Activated naive CD8-positive, alpha-beta T cell treated with anti-CD3 and anti-CD28 coated beads, Interleukin-2, amount 10 ng/mL, durations not matched to agents 7 days and 5 days (primary cell): ENCODE results near the gene ADAMTS16. TPM values are rescaled to one million over a fixed set of nuclear protein-coding genes. Genes with fewer than 3 reads are reported as not detected.

Experiments used
- ATAC-seq: fragments of 150-1000 bp; cut with Tn5 transposase; one replicate; pipeline ENCODE4 v1.10.0; 2021; ENCODE audit warnings: low read depth, moderate library complexity
- POLR2A ChIA-PET: fragments of 350-600 bp; sonication (Branson Sonifier 250); formaldehyde crosslinking; loops from one replicate; lab custom pipeline; 2021; ENCODE audit warnings: antibody characterized with exemption; lab: Charles Lee
- DNase-seq: peaks from one replicate; pipeline ENCODE4 v3.0.0; 2021
- H3K27ac Mint-ChIP-seq: one replicate; pipeline ENCODE4 v1.8.0; 2022; ENCODE audit warnings: mild to moderate bottlenecking, mixed read lengths
- H3K27me3 Mint-ChIP-seq: one replicate; pipeline ENCODE4 v1.8.0; 2022; ENCODE audit warnings: mild to moderate bottlenecking, moderate library complexity, mixed read lengths
- H3K36me3 Mint-ChIP-seq: one replicate; pipeline ENCODE4 v1.8.0; 2021; ENCODE audit warnings: mild to moderate bottlenecking, mixed read lengths
- H3K4me1 Mint-ChIP-seq: one replicate; pipeline ENCODE4 v1.8.0; 2021; ENCODE audit warnings: mixed read lengths
- H3K4me3 Mint-ChIP-seq: one replicate; pipeline ENCODE4 v1.8.0; 2022; ENCODE audit warnings: mild to moderate bottlenecking, moderate library complexity, mixed read lengths
- H3K9me3 Mint-ChIP-seq: one replicate; pipeline ENCODE4 v1.8.0; 2021; ENCODE audit warnings: mixed read lengths
- total RNA-seq, 2 experiments: library from RNA; stranded (reverse); gene quantifications; one replicate each; pipeline ENCODE4 v1.2.3, GENCODE V29; 2021

Gene ADAMTS16
- total RNA-seq, 2 experiments from 2014 or later, result not detected

GRCh38 chr5:5335107-5335506 is 195.0 kb downstream of the ADAMTS16 start:
- ATAC-seq, result no peak
- H3K27ac Mint-ChIP-seq, result no peak overlapping the region
- H3K27me3 Mint-ChIP-seq, result no peaks in the 10 kb centered on the region

GRCh38 chr5:5335700-5336264 is 195.7 kb downstream of the ADAMTS16 start:
- POLR2A ChIA-PET, result no interaction called here
- ATAC-seq (no peak), DNase-seq (no peak)
- H3K4me1 Mint-ChIP-seq, result no peaks in the 10 kb centered on the region
- no peak overlapping the region for H3K27ac Mint-ChIP-seq
- H3K36me3 Mint-ChIP-seq, result no peaks in the 10 kb centered on the region
- no peaks in the 10 kb centered on the region for H3K9me3 Mint-ChIP-seq
- no peak overlapping the region for H3K4me3 Mint-ChIP-seq
- no peaks in the 10 kb centered on the region for H3K27me3 Mint-ChIP-seq

More at GRCh38 chr5:5335107-5335506, 195.0 kb downstream of the ADAMTS16 start:
- no peak for DNase-seq
- Mint-ChIP-seq H3K9me3 (no peaks in the 10 kb centered on the region), H3K4me3 (no peak overlapping the region), H3K36me3 (no peaks in the 10 kb centered on the region), H3K4me1 (no peaks in the 10 kb centered on the region)
- POLR2A ChIA-PET, result no interaction called here

GRCh38 chr5:5339257-5339656 is 199.1 kb downstream of the ADAMTS16 start:
- no peaks in the 10 kb centered on the region for H3K9me3 Mint-ChIP-seq
- POLR2A ChIA-PET, result no interaction called here
- H3K27me3 Mint-ChIP-seq, result peaks cover 3% of the 10 kb centered on the region
- H3K4me3 Mint-ChIP-seq, result no peak overlapping the region
- no peak overlapping the region for H3K27ac Mint-ChIP-seq
- DNase-seq (no peak), ATAC-seq (no peak)
- H3K4me1 Mint-ChIP-seq, result no peaks in the 10 kb centered on the region
- no peaks in the 10 kb centered on the region for H3K36me3 Mint-ChIP-seq

- Mint-ChIP-seq H3K36me3 (no peaks in the 10 kb centered on the region), H3K27me3 (peaks cover 3% of the 10 kb centered on the region), H3K27ac (no peak overlapping the region), H3K4me3 (no peak overlapping the region), H3K9me3 (no peaks in the 10 kb centered on the region), H3K4me1 (no peaks in the 10 kb centered on the region)
- POLR2A ChIA-PET, result no interaction called here
- no peak for DNase-seq
- ATAC-seq, result no peak
These were observed 200.1 kb downstream of the ADAMTS16 start for GRCh38 chr5:5340206-5340729.

- Mint-ChIP-seq H3K27ac (no peak overlapping the region), H3K27me3 (peaks cover 3% of the 10 kb centered on the region), H3K36me3 (no peaks in the 10 kb centered on the region), H3K9me3 (no peaks in the 10 kb centered on the region), H3K4me1 (no peaks in the 10 kb centered on the region), H3K4me3 (no peak overlapping the region)
- DNase-seq, result no peak
- POLR2A ChIA-PET, result no interaction called here
- no peak for ATAC-seq
These were observed 201.6 kb downstream of the ADAMTS16 start for GRCh38 chr5:5341531-5342292.

GRCh38 chr5:5342784-5343183 is 202.7 kb downstream of the ADAMTS16 start:
- ATAC-seq (no peak), DNase-seq (no peak)
- Mint-ChIP-seq H3K4me3 (no peak overlapping the region), H3K4me1 (peaks cover 3% of the 10 kb centered on the region), H3K27ac (no peak overlapping the region), H3K36me3 (no peaks in the 10 kb centered on the region), H3K9me3 (no peaks in the 10 kb centered on the region), H3K27me3 (peaks cover 3% of the 10 kb centered on the region)
- POLR2A ChIA-PET, result no interaction called here

GRCh38 chr5:5343568-5343967 is 203.4 kb downstream of the ADAMTS16 start:
- ATAC-seq (no peak), DNase-seq (no peak)
- POLR2A ChIA-PET, result no interaction called here
- Mint-ChIP-seq H3K27me3 (peaks cover 3% of the 10 kb centered on the region), H3K27ac (no peak overlapping the region), H3K4me3 (no peak overlapping the region), H3K4me1 (peaks cover 8% of the 10 kb centered on the region), H3K9me3 (no peaks in the 10 kb centered on the region), H3K36me3 (no peaks in the 10 kb centered on the region)

GRCh38 chr5:5344051-5344571 is 204.0 kb downstream of the ADAMTS16 start:
- Mint-ChIP-seq H3K4me3 (no peak overlapping the region), H3K4me1 (peaks cover 8% of the 10 kb centered on the region), H3K27me3 (peaks cover 3% of the 10 kb centered on the region), H3K9me3 (no peaks in the 10 kb centered on the region), H3K36me3 (no peaks in the 10 kb centered on the region), H3K27ac (no peak overlapping the region)
- ATAC-seq (no peak), DNase-seq (no peak)
- POLR2A ChIA-PET, result no interaction called here

- H3K27me3 Mint-ChIP-seq, result peaks cover 3% of the 10 kb centered on the region
- no peaks in the 10 kb centered on the region for H3K9me3 Mint-ChIP-seq
- no peak overlapping the region for H3K27ac Mint-ChIP-seq
- no peak overlapping the region for H3K4me3 Mint-ChIP-seq
- no peaks in the 10 kb centered on the region for H3K36me3 Mint-ChIP-seq
- DNase-seq (no peak), ATAC-seq (no peak)
- peaks cover 8% of the 10 kb centered on the region for H3K4me1 Mint-ChIP-seq
- POLR2A ChIA-PET, result no interaction called here
These were observed 204.5 kb downstream of the ADAMTS16 start for GRCh38 chr5:5344606-5345005.

- H3K4me1 Mint-ChIP-seq, result peaks cover 8% of the 10 kb centered on the region
- H3K27ac Mint-ChIP-seq, result no peak overlapping the region
- ATAC-seq (no peak), DNase-seq (no peak)
- POLR2A ChIA-PET, result no interaction called here
- peaks cover 3% of the 10 kb centered on the region for H3K27me3 Mint-ChIP-seq
- no peak overlapping the region for H3K4me3 Mint-ChIP-seq
- H3K9me3 Mint-ChIP-seq, result no peaks in the 10 kb centered on the region
- H3K36me3 Mint-ChIP-seq, result no peaks in the 10 kb centered on the region
These were observed 207.3 kb downstream of the ADAMTS16 start for GRCh38 chr5:5347442-5347841.

- Mint-ChIP-seq H3K27me3 (peaks cover 3% of the 10 kb centered on the region), H3K4me1 (peaks cover 8% of the 10 kb centered on the region), H3K36me3 (no peaks in the 10 kb centered on the region), H3K4me3 (peak overlapping the region; percentile 44), H3K9me3 (no peaks in the 10 kb centered on the region), H3K27ac (peak overlapping the region; percentile 30)
- POLR2A ChIA-PET, result no interaction called here
- no peak for DNase-seq
- ATAC-seq, result peak; percentile 36
These were observed 208.0 kb downstream of the ADAMTS16 start for GRCh38 chr5:5348135-5348534.

GRCh38 chr5:5348576-5348975 is 208.4 kb downstream of the ADAMTS16 start:
- Mint-ChIP-seq H3K9me3 (no peaks in the 10 kb centered on the region), H3K36me3 (no peaks in the 10 kb centered on the region), H3K27ac (no peak overlapping the region), H3K4me3 (no peak overlapping the region), H3K4me1 (peaks cover 8% of the 10 kb centered on the region), H3K27me3 (peaks cover 3% of the 10 kb centered on the region)
- ATAC-seq (no peak), DNase-seq (no peak)
- POLR2A ChIA-PET, result no interaction called here

- Mint-ChIP-seq H3K9me3 (no peaks in the 10 kb centered on the region), H3K4me1 (peaks cover 8% of the 10 kb centered on the region), H3K36me3 (no peaks in the 10 kb centered on the region), H3K27ac (no peak overlapping the region), H3K27me3 (no peaks in the 10 kb centered on the region), H3K4me3 (no peak overlapping the region)
- no peak for ATAC-seq
- no peak for DNase-seq
- POLR2A ChIA-PET, result no interaction called here
These were observed 210.0 kb downstream of the ADAMTS16 start for GRCh38 chr5:5350101-5350500.
